ENCODE measurements around the gene NR3C2.

DNA sequence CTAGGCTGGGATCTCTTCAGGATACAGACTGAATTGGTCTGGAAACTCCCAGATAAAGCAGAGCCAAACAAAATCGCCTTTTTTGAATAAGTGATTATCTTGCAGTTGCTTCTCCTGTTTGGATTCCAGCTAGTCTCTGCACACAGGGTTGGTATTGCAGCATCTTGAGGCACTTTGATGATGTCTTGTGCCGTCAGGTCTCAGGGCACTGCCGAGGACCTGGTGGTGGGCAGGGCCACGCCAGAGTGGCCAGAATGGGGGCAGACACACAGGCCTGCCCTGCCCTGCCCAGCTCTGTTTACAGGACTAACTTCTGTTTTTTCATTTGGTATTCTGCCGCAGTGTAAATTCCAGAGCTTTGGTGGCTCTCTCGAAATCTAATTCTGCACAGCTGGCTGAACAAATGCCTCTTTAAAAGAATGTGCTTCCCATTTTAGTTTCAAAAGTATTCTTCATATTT lies 276.1 kb downstream of the NR3C2 start:
- no peak for TF ChIP-seq CTCF (IDR thresholded peaks at IDR 0.05)
- TF ChIP-seq POLR2A (IDR thresholded peaks at IDR 0.05), result no peak
